ENCODE measurements around the gene CIITA.
A peak's percentile ranks its signal among the peaks of the same experiment; 100 is the strongest.

Gene CIITA

GRCh38 chr16:10852286-10852685 is 24.7 kb upstream of the CIITA start:
- DNase-seq (ENCODE audit: low read depth), result no peak
- H3K4me3 ChIP-seq (ENCODE audit: low read length), result no peak overlapping the region

GRCh38 chr16:10852948-10853347 is 24.1 kb upstream of the CIITA start:
- no peak for DNase-seq (ENCODE audit: low read depth)
- no peak for TF ChIP-seq CTCF (conservative IDR thresholded peaks at IDR 0.05; ENCODE audit: low read depth, low read length)
- no peak overlapping the region for H3K4me3 ChIP-seq (ENCODE audit: low read length)

More at GRCh38 chr16:10852286-10852685, 24.7 kb upstream of the CIITA start:
- TF ChIP-seq CTCF (conservative IDR thresholded peaks at IDR 0.05; ENCODE audit: low read depth, low read length), result no peak

- no peak overlapping the region for H3K4me3 ChIP-seq (ENCODE audit: low read length)
- DNase-seq (ENCODE audit: low read depth), result no peak
- TF ChIP-seq CTCF (conservative IDR thresholded peaks at IDR 0.05; ENCODE audit: low read depth, low read length), result no peak
Observed at GRCh38 chr16:10856042-10856441, 21.0 kb upstream of the CIITA start.

GRCh38 chr16:10858203-10858602 is 18.8 kb upstream of the CIITA start:
- DNase-seq (ENCODE audit: low read depth), result no peak
- no peak for TF ChIP-seq CTCF (conservative IDR thresholded peaks at IDR 0.05; ENCODE audit: low read depth, low read length)
- H3K4me3 ChIP-seq (ENCODE audit: low read length), result no peak overlapping the region

- DNase-seq (ENCODE audit: low read depth), result no peak
Observed at GRCh38 chr16:10859020-10859419, 18.0 kb upstream of the CIITA start.

GRCh38 chr16:10859658-10860057 is 17.3 kb upstream of the CIITA start:
- no peak for DNase-seq (ENCODE audit: low read depth)
- H3K4me3 ChIP-seq (ENCODE audit: low read length), result no peak overlapping the region
- no peak for TF ChIP-seq CTCF (conservative IDR thresholded peaks at IDR 0.05; ENCODE audit: low read depth, low read length)

More at GRCh38 chr16:10859020-10859419, 18.0 kb upstream of the CIITA start:
- TF ChIP-seq CTCF (conservative IDR thresholded peaks at IDR 0.05; ENCODE audit: low read depth, low read length), result no peak
- no peak overlapping the region for H3K4me3 ChIP-seq (ENCODE audit: low read length)

GRCh38 chr16:10862438-10862837 is 14.6 kb upstream of the CIITA start:
- H3K4me3 ChIP-seq (ENCODE audit: low read length), result no peak overlapping the region
- peak; percentile 96 for DNase-seq (ENCODE audit: low read depth)
- TF ChIP-seq CTCF (conservative IDR thresholded peaks at IDR 0.05; ENCODE audit: low read depth, low read length), result no peak
